Spleen (tissue), 7 donors: ENCODE results near the gene LIF.

ENCODE experiments used
- POLR2A ChIP-seq, 3 donors: fragments of 450-650 bp; IDR thresholded peaks; one replicate each; pipeline ENCODE4 v1.5.1; 2017; ENCODE audit warnings: antibody characterized with exemption in 3 of 3, mild to moderate bottlenecking in 1 of 3
- POLR2AphosphoS5 ChIP-seq, 3 donors: sonication (generic); formaldehyde crosslinking; IDR thresholded peaks; one replicate each; pipeline ENCODE4 v1.5.1; 2017; ENCODE audit warnings: antibody characterized with exemption in 3 of 3
- TF ChIP-seq, protein P1 (sequence below), 11 experiments: fragments of 200-600 bp in 7 of 11; fragments of 450-650 bp in 4 of 11; sonication (generic) in 4 of 11; IDR thresholded peaks in 8 of 11; conservative IDR thresholded peaks in 3 of 11; 1 replicate in 7 of 11; 2 replicates in 4 of 11; pipeline versions ENCODE4 v1.4.0 to v1.8.0; 2016 to 2021; ENCODE audit warnings: antibody characterized with exemption in 11 of 11, inconsistent platforms in 4 of 11, mild to moderate bottlenecking in 1 of 11
- donor health status: DM: no; HTN: no; CAD: no; lungs with moderate emphysema.
- donor health status: DM: no; HTN: no; CAD: no.
- donor health status: DM: no; HTN: no; CAD: no.

DNA sequence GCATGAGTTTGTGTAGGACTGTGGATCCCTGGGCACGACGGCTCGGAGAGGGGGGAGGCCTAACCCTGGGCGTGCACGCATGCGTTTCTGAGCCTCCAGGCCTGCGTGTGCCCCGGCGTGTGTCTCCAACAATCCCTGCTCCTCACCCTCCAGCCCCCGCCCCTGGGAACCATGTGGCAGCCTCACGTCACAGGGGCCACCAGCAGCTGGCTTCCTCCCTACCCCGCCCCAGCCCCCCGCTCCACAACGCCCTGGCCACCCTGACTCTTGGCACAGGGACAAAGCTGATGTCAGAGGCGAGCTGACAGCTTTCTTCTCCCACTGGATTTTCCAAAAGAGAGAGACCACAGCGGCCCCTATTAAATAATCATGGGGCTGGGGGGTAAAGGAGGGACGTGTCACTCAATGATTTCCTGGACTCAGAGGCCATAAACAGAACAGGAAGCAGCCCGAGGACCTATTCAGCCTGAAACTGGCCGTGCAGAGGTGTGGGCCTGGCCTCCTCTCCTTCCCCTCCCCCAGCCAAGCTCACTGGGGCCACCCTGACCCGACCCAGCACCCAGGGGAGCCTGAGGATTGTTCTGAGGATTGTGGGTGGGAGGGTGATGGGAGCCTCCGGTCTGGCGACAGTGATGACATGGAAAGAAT lies 6.8 kb upstream of the LIF start:
- TF ChIP-seq, protein P1, sequence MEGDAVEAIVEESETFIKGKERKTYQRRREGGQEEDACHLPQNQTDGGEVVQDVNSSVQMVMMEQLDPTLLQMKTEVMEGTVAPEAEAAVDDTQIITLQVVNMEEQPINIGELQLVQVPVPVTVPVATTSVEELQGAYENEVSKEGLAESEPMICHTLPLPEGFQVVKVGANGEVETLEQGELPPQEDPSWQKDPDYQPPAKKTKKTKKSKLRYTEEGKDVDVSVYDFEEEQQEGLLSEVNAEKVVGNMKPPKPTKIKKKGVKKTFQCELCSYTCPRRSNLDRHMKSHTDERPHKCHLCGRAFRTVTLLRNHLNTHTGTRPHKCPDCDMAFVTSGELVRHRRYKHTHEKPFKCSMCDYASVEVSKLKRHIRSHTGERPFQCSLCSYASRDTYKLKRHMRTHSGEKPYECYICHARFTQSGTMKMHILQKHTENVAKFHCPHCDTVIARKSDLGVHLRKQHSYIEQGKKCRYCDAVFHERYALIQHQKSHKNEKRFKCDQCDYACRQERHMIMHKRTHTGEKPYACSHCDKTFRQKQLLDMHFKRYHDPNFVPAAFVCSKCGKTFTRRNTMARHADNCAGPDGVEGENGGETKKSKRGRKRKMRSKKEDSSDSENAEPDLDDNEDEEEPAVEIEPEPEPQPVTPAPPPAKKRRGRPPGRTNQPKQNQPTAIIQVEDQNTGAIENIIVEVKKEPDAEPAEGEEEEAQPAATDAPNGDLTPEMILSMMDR (IDR thresholded peaks at IDR 0.05 in 8 of 11, conservative IDR thresholded peaks at IDR 0.05 in 3 of 11), result no peak
- no peak for TF ChIP-seq POLR2A (IDR thresholded peaks at IDR 0.05)
- peak in 1 of 3 donors; percentile 48 for TF ChIP-seq POLR2AphosphoS5 (IDR thresholded peaks at IDR 0.05)
